Heart right ventricle (tissue), 16 donors: ENCODE results near the gene CMPK2. TPM values are rescaled to one million over a fixed set of nuclear protein-coding genes. Genes with fewer than 3 reads are reported as not detected.

Experiments used
- ATAC-seq, 8 donors: fragments of 200-7000 bp; cut with Tn5 transposase; one replicate each; pipeline ENCODE4 v1.9.1; 2020; ENCODE audit warnings: mild to moderate bottlenecking in 8 of 8, moderate library complexity in 8 of 8, moderate number of reproducible peaks in 1 of 8
- DNase-seq, 2 donors: peaks; one replicate each; pipeline ENCODE4 v3.0.0-alpha.2; 2020
- H3K27ac ChIP-seq, 10 donors: fragments of 200-600 bp; sonication (generic) in 2 of 10; one replicate each; pipeline versions ENCODE4 v1.5.0 to v1.8.0; 2020 to 2022; ENCODE audit warnings: mild to moderate bottlenecking in 3 of 10
- H3K27me3 ChIP-seq, 7 donors: fragments of 200-600 bp; one replicate each; pipeline ENCODE4 v1.8.0; 2021 to 2022; ENCODE audit warnings: mild to moderate bottlenecking in 2 of 7
- H3K36me3 ChIP-seq, 9 donors: fragments of 200-600 bp; sonication (generic) in 1 of 9; one replicate each; pipeline versions ENCODE4 v1.5.0 to v1.8.0; 2020 to 2022; ENCODE audit warnings: mild to moderate bottlenecking in 2 of 9
- H3K4me1 ChIP-seq, 9 donors: fragments of 200-600 bp; sonication (generic) in 1 of 9; one replicate each; pipeline versions ENCODE4 v1.5.0 to v1.8.0; 2020 to 2022; ENCODE audit warnings: mild to moderate bottlenecking in 4 of 9
- H3K4me3 ChIP-seq, 10 donors: fragments of 200-600 bp; sonication (generic) in 2 of 10; one replicate each; pipeline versions ENCODE4 v1.5.0 to v1.8.0; 2020 to 2022; ENCODE audit warnings: mild to moderate bottlenecking in 7 of 10, moderate library complexity in 2 of 10
- H3K9me3 ChIP-seq, 11 donors: fragments of 200-600 bp in 10 of 11; sonication (generic) in 2 of 11; one replicate each; pipeline versions ENCODE4 v1.5.0 to v1.8.0; 2013 to 2022; ENCODE audit warnings: mild to moderate bottlenecking in 2 of 11, control low read depth in 1 of 11, moderate library complexity in 1 of 11
- WGBS, 2 donors: extraction: QIAGEN DNeasy Blood & Tissue Kit; methylation state at CpG; one replicate each; pipeline ENCODE4 v1.1.7; 2013; ENCODE audit warnings: inconsistent platforms in 1 of 2; 5-methylcytosine and 5-hydroxymethylcytosine counted together
- intact Hi-C, 10 donors: fragments of 100-400 bp; cut with DNase I; formaldehyde crosslinking; loops; one replicate each; pipeline versions ENCODE4 v1.11.1 to v1.14.2; 2022
- polyA plus RNA-seq, 2 donors: library from polyadenylated mRNA; stranded (reverse); fragments of 200-250 nt; gene quantifications; one replicate each; pipeline ENCODE4 v1.2.3, GENCODE V29; 2013
- total RNA-seq, 10 donors: library from RNA; stranded (reverse); fragmentation: NEBNext Ultra II Directional in 3 of 10; extraction: Animal tissue kit (Norgen Biotek cat#: 25700) in 3 of 10; gene quantifications; one replicate each; pipeline versions ENCODE4 v1.2.1 to v1.2.4, GENCODE V29; 2021 to 2023
- TF ChIP-seq, protein P1 (sequence below), 9 donors: fragments of 200-600 bp; sonication (generic) in 2 of 9; IDR thresholded peaks; one replicate each; pipeline versions ENCODE4 v1.5.0 to v1.8.0; 2021 to 2022; ENCODE audit warnings: antibody characterized with exemption in 9 of 9, mild to moderate bottlenecking in 5 of 9, moderate library complexity in 1 of 9
- donor health status: Arrhythmogenic right ventricular cardiomyopathy.
- donor health status: ischemic (EF 13 %, LVEDD 7.1; RV severe dilation, severe dysfunction).
- donor health status: healthy with polysubstance abuse.
- donor health status: DM: no; HTN: yes; CAD: no.
- donor health status: DM: no; HTN: no; CAD: no.
- donor health status: ischemic (EF 25% LVEDD 6.9; RV normal size, moderate dysfunction).
- donor health status: ischemic (EF 25% LVEDD 5.7; RV mildly dilated, moderate dysfunction).
- donor health status: healthy.
- donor health status: DM: yes; HTN: yes; CAD: no.
- donor health status: Ischemic cardiomyopathy.
- donor health status: ischemic (EF 35%, LVEDD 5.7; RV mildly dilated, moderate dysfunction).
- donor health status: nonischemic (EF 11% LVEDD 7.7; RV severe dilation, severe dysfunction).
- donor health status: DM: yes; HTN: yes; CAD: no.
- donor health status: PGD.
- donor health status: ischemic (EF 29% LVEDD 5.4; RV normal size, mild dysfunction).
- donor health status: nonischemic (EF 23%, LVEDD 6.1; RV moderate dilation, normal function).

CMPK2 gene
- total and polyA plus RNA-seq, 12 donors = 2.4 to 21.4 (median 5.7) TPM

DNA sequence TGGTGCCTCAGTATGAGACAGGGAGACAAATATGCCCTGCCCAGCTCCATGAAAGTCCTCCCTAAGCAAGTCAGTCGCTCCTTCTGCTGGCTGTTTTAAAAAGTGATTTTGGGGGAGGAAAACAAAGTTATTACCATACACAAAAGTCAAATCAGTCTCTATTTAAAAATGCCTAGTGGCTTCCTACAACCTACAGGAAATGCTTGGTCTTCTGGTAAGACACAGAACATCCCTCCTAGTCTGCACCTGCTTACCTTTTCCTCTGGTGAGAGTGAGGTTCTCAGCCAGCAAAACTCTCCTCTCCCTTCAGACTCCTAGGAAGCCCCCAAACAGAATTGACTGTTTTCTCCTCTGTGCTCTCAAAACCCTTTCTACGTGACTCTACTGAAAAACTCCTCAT is 13.5 kb downstream of the CMPK2 start:
- Histone ChIP-seq H3K4me1 (no peaks in the 10 kb centered on the region), H3K4me3 (no peak overlapping the region), H3K27me3 (no peaks in the 10 kb centered on the region), H3K36me3 (peaks cover 0 to 96% (median 39%) of the 10 kb centered on the region in 9 donors), H3K27ac (no peak overlapping the region), H3K9me3 (peaks cover 0 to 43% (median 28%) of the 10 kb centered on the region in 11 donors)
- DNase-seq (no peak), ATAC-seq (no peak)
- TF ChIP-seq, protein P1, sequence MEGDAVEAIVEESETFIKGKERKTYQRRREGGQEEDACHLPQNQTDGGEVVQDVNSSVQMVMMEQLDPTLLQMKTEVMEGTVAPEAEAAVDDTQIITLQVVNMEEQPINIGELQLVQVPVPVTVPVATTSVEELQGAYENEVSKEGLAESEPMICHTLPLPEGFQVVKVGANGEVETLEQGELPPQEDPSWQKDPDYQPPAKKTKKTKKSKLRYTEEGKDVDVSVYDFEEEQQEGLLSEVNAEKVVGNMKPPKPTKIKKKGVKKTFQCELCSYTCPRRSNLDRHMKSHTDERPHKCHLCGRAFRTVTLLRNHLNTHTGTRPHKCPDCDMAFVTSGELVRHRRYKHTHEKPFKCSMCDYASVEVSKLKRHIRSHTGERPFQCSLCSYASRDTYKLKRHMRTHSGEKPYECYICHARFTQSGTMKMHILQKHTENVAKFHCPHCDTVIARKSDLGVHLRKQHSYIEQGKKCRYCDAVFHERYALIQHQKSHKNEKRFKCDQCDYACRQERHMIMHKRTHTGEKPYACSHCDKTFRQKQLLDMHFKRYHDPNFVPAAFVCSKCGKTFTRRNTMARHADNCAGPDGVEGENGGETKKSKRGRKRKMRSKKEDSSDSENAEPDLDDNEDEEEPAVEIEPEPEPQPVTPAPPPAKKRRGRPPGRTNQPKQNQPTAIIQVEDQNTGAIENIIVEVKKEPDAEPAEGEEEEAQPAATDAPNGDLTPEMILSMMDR (IDR thresholded peaks at IDR 0.05) = no peak
- 96 to 98% methylated on average over 2 of the region's 2 CpGs for WGBS, 2 donors
- intact Hi-C loops = no loop called here

DNA sequence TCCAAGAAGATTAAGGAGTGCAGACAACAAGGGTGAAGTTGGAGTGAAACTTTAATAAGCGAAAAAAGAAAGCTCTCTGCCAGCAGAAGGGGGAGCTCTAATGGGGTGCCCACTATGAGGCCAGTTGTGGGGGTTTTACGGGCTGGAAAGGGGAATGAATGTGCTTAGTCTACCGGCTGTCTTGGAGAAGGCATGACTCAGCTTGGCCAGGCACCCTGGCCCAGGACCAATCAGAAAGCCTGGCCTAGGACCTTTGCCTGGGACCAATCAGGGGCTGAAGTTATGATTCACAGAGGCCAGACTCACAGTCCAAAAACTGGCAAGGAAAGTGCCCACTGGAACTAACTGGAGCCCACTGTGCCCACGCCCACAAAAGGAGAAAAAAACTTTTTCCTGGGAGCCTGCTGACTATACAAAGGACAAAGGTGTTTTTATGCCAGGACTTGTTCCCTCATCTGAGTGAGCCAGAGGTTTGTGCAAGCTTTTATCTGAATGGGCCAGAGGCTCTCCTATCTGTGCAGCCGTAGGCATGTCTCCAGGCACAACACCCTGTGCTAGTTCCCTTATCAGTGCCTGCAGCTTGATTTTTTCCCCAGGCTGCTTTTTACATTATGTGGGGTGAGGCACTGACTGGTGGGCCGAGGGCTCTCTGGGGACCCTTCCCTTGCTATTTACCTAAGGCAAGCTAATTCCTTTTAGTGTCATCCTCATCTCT is 18.6 kb downstream of the CMPK2 start:
- DNase-seq (no peak), ATAC-seq (peak in 1 of 8 donors; percentile 34)
- intact Hi-C loops = no loop called here
- Histone ChIP-seq H3K9me3 (peaks cover 0 to 93% (median 77%) of the 10 kb centered on the region in 11 donors), H3K4me3 (no peak overlapping the region), H3K36me3 (peaks cover 0 to 71% (median 49%) of the 10 kb centered on the region in 9 donors), H3K27ac (no peak overlapping the region), H3K4me1 (no peaks in the 10 kb centered on the region), H3K27me3 (no peaks in the 10 kb centered on the region)
- TF ChIP-seq, protein P1 (IDR thresholded peaks at IDR 0.05) = no peak
- WGBS, 2 donors = 82 to 86% methylated on average over 6 of the region's 6 CpGs

DNA sequence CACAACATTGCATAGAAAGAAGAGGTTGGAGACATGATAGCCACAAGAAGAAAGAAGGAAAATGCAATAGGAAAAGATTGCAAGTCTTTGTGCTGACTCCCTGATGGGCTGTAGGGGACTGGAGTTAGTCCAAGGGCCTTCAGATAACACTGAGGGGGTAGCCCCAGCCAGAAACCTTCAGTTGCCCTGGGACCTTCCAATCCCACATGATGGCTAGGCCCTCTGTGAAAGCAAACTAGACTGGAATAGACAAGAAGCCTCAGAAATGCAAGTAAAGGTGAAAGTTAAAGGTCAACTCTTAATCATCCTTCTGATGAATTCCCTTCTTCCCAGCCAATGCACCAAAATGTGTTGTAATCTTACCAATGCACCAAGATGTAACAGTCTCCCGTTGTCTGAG is 19.2 kb downstream of the CMPK2 start:
- WGBS, 2 donors = 69 to 97% methylated on average over 1 of the region's 1 CpG
- H3K4me3 ChIP-seq = no peak overlapping the region
- H3K27ac ChIP-seq = no peak overlapping the region
- no peaks in the 10 kb centered on the region for H3K4me1 ChIP-seq
- no peaks in the 10 kb centered on the region for H3K27me3 ChIP-seq
- peaks cover 0 to 95% (median 82%) of the 10 kb centered on the region in 11 donors for H3K9me3 ChIP-seq
- intact Hi-C loops = no loop called here
- DNase-seq = no peak
- TF ChIP-seq, protein P1 (IDR thresholded peaks at IDR 0.05) = no peak
- H3K36me3 ChIP-seq = peaks cover 0 to 65% (median 49%) of the 10 kb centered on the region in 9 donors
- no peak for ATAC-seq

DNA sequence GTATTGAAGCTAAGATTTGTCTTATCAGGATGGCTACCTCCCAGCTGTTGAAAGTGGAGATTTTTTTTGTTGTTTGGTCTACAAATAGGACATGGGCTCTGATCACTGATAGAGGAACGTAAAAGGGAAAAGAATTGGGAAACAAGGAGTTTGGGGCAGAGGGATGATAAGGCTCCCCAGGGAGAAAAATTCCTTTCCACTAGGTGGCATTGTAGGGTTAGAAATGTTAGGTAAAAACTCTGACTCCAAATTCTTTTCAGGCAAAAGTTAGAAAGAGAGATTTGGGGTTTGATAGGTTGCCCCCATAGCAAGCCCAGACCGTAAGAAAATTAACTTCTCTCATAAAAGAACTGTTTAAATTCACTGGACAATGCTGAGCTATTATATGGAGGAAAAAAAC is 19.8 kb downstream of the CMPK2 start:
- TF ChIP-seq, protein P1 (IDR thresholded peaks at IDR 0.05) = no peak
- peaks cover 0 to 99% (median 82%) of the 10 kb centered on the region in 11 donors for H3K9me3 ChIP-seq
- H3K4me3 ChIP-seq = no peak overlapping the region
- peaks cover 0 to 59% (median 43%) of the 10 kb centered on the region in 9 donors for H3K36me3 ChIP-seq
- no peaks in the 10 kb centered on the region for H3K4me1 ChIP-seq
- H3K27ac ChIP-seq = no peak overlapping the region
- DNase-seq (no peak), ATAC-seq (no peak)
- no peaks in the 10 kb centered on the region for H3K27me3 ChIP-seq
- intact Hi-C loops = no loop called here
- WGBS, 2 donors = 95% methylated on average over 2 of the region's 2 CpGs
